Mesenchymal stem cell (in vitro differentiated cells and primary cell): ENCODE results near the gene HOXC9.

ENCODE experiments used
- DNase-seq: peaks from one replicate; pipeline ENCODE4 v3.0.0-alpha.2; 2013
- H2AFZ ChIP-seq: one replicate; pipeline ENCODE4 v1.6.1; 2013; ENCODE audit warnings: low read depth, mild to moderate bottlenecking, control low read depth, inconsistent platforms, low read length, moderate library complexity
- H2AK5ac ChIP-seq: 2 replicates; pipeline ENCODE4 v1.6.1; 2013; ENCODE audit warnings: low read length, moderate library complexity, mild to moderate bottlenecking, inconsistent platforms; ENCODE audit not compliant: severe bottlenecking
- H2BK120ac ChIP-seq: one replicate; pipeline ENCODE4 v1.6.1; 2013; ENCODE audit warnings: low read depth, mild to moderate bottlenecking, inconsistent platforms, low read length, moderate library complexity
- H2BK12ac ChIP-seq, 2 experiments: one replicate each; pipeline ENCODE4 v1.6.1; 2013; ENCODE audit warnings: inconsistent platforms in 2 of 2, low read length in 2 of 2, mild to moderate bottlenecking in 2 of 2, moderate library complexity in 2 of 2, control low read depth in 1 of 2
- H2BK15ac ChIP-seq: one replicate; pipeline ENCODE4 v1.6.1; 2013; ENCODE audit warnings: mild to moderate bottlenecking, low read depth, inconsistent platforms; ENCODE audit not compliant: poor library complexity, severe bottlenecking
- H2BK5ac ChIP-seq: 2 replicates; pipeline ENCODE4 v1.6.1; 2013; ENCODE audit warnings: low read depth, mild to moderate bottlenecking, low read length, control low read depth, inconsistent platforms; ENCODE audit not compliant: poor library complexity, severe bottlenecking
- H3K14ac ChIP-seq, 2 experiments: one replicate each; pipeline ENCODE4 v1.6.1; 2013; ENCODE audit warnings: inconsistent platforms in 2 of 2, low read length in 2 of 2, control low read depth in 1 of 2, mild to moderate bottlenecking in 1 of 2, moderate library complexity in 1 of 2
- H3K18ac ChIP-seq, 2 experiments: one replicate each; pipeline ENCODE4 v1.6.1; 2013; ENCODE audit warnings: inconsistent platforms in 2 of 2, low read length in 2 of 2, control low read depth in 1 of 2, low read depth in 1 of 2, mild to moderate bottlenecking in 1 of 2
- H3K23ac ChIP-seq, 2 experiments: one replicate each; pipeline ENCODE4 v1.6.1; 2013; ENCODE audit warnings: inconsistent platforms in 2 of 2, low read length in 2 of 2, mild to moderate bottlenecking in 2 of 2, moderate library complexity in 2 of 2, control low read depth in 1 of 2
- H3K27ac ChIP-seq: 2 replicates; pipeline ENCODE4 v1.5.1; 2013; ENCODE audit warnings: mild to moderate bottlenecking, moderate library complexity, low read length, control low read depth, inconsistent platforms; ENCODE audit not compliant: poor library complexity, severe bottlenecking
- H3K27me3 ChIP-seq, 2 experiments: 2 replicates each; pipeline versions ENCODE4 v1.6.1 to v1.7.0; 2013; ENCODE audit warnings: low read length in 2 of 2, mild to moderate bottlenecking in 2 of 2, moderate library complexity in 2 of 2, control low read depth in 1 of 2, inconsistent platforms in 1 of 2; ENCODE audit not compliant: control insufficient read depth in 1 of 2, insufficient read depth in 1 of 2
- H3K36me3 ChIP-seq, 2 experiments: 2 replicates each; pipeline versions ENCODE4 v1.6.1 to v1.7.0; 2013; ENCODE audit warnings: low read length in 2 of 2, control low read depth in 1 of 2, inconsistent platforms in 1 of 2, low read depth in 1 of 2, mild to moderate bottlenecking in 1 of 2; ENCODE audit not compliant: insufficient read depth in 2 of 2, control insufficient read depth in 1 of 2
- H3K4ac ChIP-seq, 2 experiments: one replicate each; pipeline ENCODE4 v1.6.1; 2013; ENCODE audit warnings: inconsistent platforms in 2 of 2, low read length in 2 of 2, mild to moderate bottlenecking in 2 of 2, moderate library complexity in 2 of 2, control low read depth in 1 of 2, low read depth in 1 of 2
- H3K4me1 ChIP-seq: 2 replicates; pipeline ENCODE4 v1.6.1; 2013; ENCODE audit warnings: low read depth, low read length, control low read depth; ENCODE audit not compliant: control insufficient read depth, insufficient read depth
- H3K4me2 ChIP-seq: 2 replicates; pipeline ENCODE4 v1.6.1; 2013; ENCODE audit warnings: low read length, mild to moderate bottlenecking, inconsistent platforms; ENCODE audit not compliant: poor library complexity, severe bottlenecking
- H3K4me3 ChIP-seq, 2 experiments: 2 replicates each; pipeline versions ENCODE4 v1.5.1 to v1.7.0; 2013; ENCODE audit warnings: low read length in 2 of 2, mild to moderate bottlenecking in 2 of 2, control low read depth in 1 of 2, low read depth in 1 of 2; ENCODE audit not compliant: insufficient read depth in 1 of 2
- H3K79me1 ChIP-seq: replicated peaks from 2 replicates; pipeline ENCODE4 v1.6.1; 2013; ENCODE audit warnings: mild to moderate bottlenecking, control low read depth, low read length, inconsistent platforms; ENCODE audit not compliant: poor library complexity, severe bottlenecking
- H3K9ac ChIP-seq: 2 replicates; pipeline ENCODE4 v1.7.0; 2013; ENCODE audit warnings: mild to moderate bottlenecking, low read length, moderate library complexity
- H3K9me3 ChIP-seq: 2 replicates; pipeline ENCODE4 v1.7.0; 2013; ENCODE audit warnings: mild to moderate bottlenecking, low read length; ENCODE audit not compliant: control insufficient read depth
- H4K8ac ChIP-seq: one replicate; pipeline ENCODE4 v1.6.1; 2013; ENCODE audit warnings: inconsistent platforms, mild to moderate bottlenecking, low read length, moderate library complexity
- H4K91ac ChIP-seq: one replicate; pipeline ENCODE4 v1.6.1; 2013; ENCODE audit warnings: mild to moderate bottlenecking, low read length, inconsistent platforms
- WGBS: methylation state at CpG from one replicate; pipeline ENCODE4 v1.1.7; 2013; ENCODE audit warnings: mixed read lengths; 5-methylcytosine and 5-hydroxymethylcytosine counted together

HOXC9 gene

DNA sequence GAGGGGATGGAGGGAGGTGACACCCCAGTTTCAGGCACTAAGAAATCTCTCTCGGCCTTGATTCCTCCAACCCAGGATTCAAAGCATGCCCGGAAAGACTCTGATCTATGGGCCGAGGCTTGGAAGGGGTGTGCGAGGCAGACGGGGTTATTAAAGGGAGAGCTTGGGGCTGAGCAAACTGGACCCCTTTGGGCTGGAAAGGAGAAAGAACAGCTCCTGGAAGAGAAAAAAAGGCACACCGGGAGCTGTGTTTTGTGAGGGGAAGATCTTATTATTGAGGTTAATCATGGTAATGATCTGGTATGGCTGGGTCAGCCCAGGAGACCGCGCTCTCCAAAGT lies 48.0 kb downstream of the HOXC9 start:
- H3K9ac ChIP-seq, result no peak overlapping the region
- no peak overlapping the region for H3K4ac ChIP-seq
- H3K27ac ChIP-seq, result no peak overlapping the region
- peaks cover 53% of the 10 kb centered on the region for H3K79me1 ChIP-seq
- H3K4me3 ChIP-seq, result no peak overlapping the region
- H3K4me1 ChIP-seq, result peaks cover 13% of the 10 kb centered on the region
- no peak overlapping the region for H2AK5ac ChIP-seq
- H2BK15ac ChIP-seq, result no peak overlapping the region
- no peak overlapping the region for H4K91ac ChIP-seq
- H3K27me3 ChIP-seq, result peaks cover 0 to 54% of the 10 kb centered on the region in 2 experiments
- no peak overlapping the region for H2BK12ac ChIP-seq
- H4K8ac ChIP-seq, result no peak overlapping the region
- H3K9me3 ChIP-seq, result no peaks in the 10 kb centered on the region
- peaks cover 5 to 14% of the 10 kb centered on the region in 2 experiments for H3K36me3 ChIP-seq
- no peak overlapping the region for H2BK5ac ChIP-seq
- no peak overlapping the region for H3K4me2 ChIP-seq
- no peak overlapping the region for H3K18ac ChIP-seq
- no peak overlapping the region for H2BK120ac ChIP-seq
- no peak overlapping the region for H3K14ac ChIP-seq
- WGBS, result 74% methylated on average over 8 of the region's 8 CpGs
- DNase-seq, result no peak
- no peak overlapping the region for H2AFZ ChIP-seq
- H3K23ac ChIP-seq, result no peak overlapping the region

DNA sequence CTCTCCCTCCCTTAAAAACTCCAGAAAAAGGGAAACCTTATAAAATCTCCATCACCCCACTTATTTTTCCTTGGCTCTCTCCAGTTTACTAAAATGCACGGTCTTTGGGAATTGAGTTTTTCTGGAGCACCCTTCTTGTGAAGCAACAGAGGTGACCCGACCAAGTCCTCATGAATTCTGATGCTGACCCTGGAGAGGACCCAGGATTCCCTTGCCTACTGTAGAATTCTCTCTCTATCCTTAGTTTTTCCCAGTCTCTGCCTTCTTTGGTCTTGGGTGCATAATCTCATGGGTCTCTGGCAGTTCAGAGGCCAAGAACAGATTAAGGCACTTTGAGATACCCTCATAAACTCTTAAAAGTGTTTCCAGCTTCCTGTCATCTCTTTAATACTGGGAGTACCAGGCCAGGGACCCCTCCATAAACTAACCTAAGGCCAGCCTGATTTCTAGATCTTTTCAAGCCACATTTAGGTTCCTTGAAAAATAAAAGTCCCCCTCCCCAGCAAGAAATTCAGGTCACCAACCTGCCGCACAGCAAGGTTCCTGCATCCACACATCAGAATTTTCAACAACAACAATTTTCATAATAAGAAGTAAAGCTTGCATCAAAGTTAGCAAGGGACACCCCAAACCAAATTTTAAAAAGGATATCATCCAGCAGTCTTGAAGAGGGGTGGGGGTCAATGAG lies 48.6 kb downstream of the HOXC9 start:
- H3K27ac ChIP-seq, result no peak overlapping the region
- H2AFZ ChIP-seq, result no peak overlapping the region
- H2BK120ac ChIP-seq, result no peak overlapping the region
- no peak overlapping the region for H3K14ac ChIP-seq
- no peak overlapping the region for H3K4ac ChIP-seq
- H2BK15ac ChIP-seq, result no peak overlapping the region
- no peak overlapping the region for H2BK5ac ChIP-seq
- WGBS, result 72% methylated on average over 3 of the region's 3 CpGs
- no peak overlapping the region for H3K23ac ChIP-seq
- H4K8ac ChIP-seq, result no peak overlapping the region
- no peak overlapping the region for H4K91ac ChIP-seq
- H3K4me2 ChIP-seq, result no peak overlapping the region
- no peak overlapping the region for H3K9ac ChIP-seq
- H3K9me3 ChIP-seq, result no peaks in the 10 kb centered on the region
- peaks cover 7 to 20% of the 10 kb centered on the region in 2 experiments for H3K36me3 ChIP-seq
- H3K27me3 ChIP-seq, result peaks cover 0 to 54% of the 10 kb centered on the region in 2 experiments
- no peak overlapping the region for H2BK12ac ChIP-seq
- peaks cover 58% of the 10 kb centered on the region for H3K79me1 ChIP-seq
- no peak for DNase-seq
- H3K4me1 ChIP-seq, result peaks cover 14% of the 10 kb centered on the region
- no peak overlapping the region for H3K18ac ChIP-seq
- H3K4me3 ChIP-seq, result no peak overlapping the region
- H2AK5ac ChIP-seq, result no peak overlapping the region

DNA sequence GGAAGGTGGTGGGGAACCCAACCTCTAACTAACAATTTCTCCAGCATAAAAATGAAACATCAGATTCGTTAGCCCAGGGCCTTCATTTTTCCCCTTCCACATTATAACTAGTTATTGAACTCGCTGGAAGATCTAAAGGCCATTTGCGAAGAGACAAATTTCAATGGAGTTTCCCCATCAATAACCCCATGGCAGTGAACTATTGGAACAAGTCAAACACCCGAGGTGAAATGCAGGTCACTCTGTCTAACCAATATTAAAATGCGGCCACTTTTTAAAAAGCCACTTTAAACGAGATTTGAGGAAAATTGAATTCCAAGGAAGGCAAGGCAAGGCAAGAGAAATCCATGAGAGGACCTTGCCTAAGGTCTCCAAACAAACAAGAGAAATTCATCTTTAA lies 49.1 kb downstream of the HOXC9 start:
- H3K14ac ChIP-seq, result no peak overlapping the region
- H3K9me3 ChIP-seq, result no peaks in the 10 kb centered on the region
- H2AK5ac ChIP-seq, result no peak overlapping the region
- no peak overlapping the region for H2BK5ac ChIP-seq
- H2BK15ac ChIP-seq, result no peak overlapping the region
- H3K4me3 ChIP-seq, result no peak overlapping the region
- no peak overlapping the region for H3K4ac ChIP-seq
- no peak overlapping the region for H3K18ac ChIP-seq
- peaks cover 55% of the 10 kb centered on the region for H3K79me1 ChIP-seq
- H2BK12ac ChIP-seq, result no peak overlapping the region
- H3K4me1 ChIP-seq, result peaks cover 14% of the 10 kb centered on the region
- no peak overlapping the region for H4K8ac ChIP-seq
- H3K36me3 ChIP-seq, result peaks cover 12 to 26% of the 10 kb centered on the region in 2 experiments
- no peak overlapping the region for H3K23ac ChIP-seq
- H3K4me2 ChIP-seq, result no peak overlapping the region
- peaks cover 0 to 54% of the 10 kb centered on the region in 2 experiments for H3K27me3 ChIP-seq
- peak overlapping the region; percentile 86 for H3K9ac ChIP-seq
- H2BK120ac ChIP-seq, result no peak overlapping the region
- H3K27ac ChIP-seq, result no peak overlapping the region
- WGBS, result 65% methylated on average over 6 of the region's 6 CpGs
- no peak overlapping the region for H4K91ac ChIP-seq
- DNase-seq, result no peak
- no peak overlapping the region for H2AFZ ChIP-seq

DNA sequence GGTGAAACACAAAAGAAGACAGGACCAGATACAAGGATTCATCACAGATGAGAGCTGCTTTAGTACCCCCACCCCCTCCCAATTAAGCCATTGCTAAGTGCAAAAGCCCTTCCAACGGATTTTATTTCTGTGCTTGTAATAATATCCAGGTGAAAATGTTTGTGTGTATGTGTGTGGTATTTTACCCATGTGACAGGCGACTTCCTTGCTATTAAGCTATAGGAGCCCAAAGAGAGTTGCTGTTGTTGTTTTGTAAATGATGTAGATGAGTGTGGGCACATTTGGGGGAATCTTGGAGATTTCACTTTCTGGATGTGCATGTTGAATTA lies 50.5 kb downstream of the HOXC9 start:
- H3K79me1 ChIP-seq, result peaks cover 51% of the 10 kb centered on the region
- no peak overlapping the region for H3K4me2 ChIP-seq
- H3K27me3 ChIP-seq, result peaks cover 0 to 46% of the 10 kb centered on the region in 2 experiments
- WGBS, result 48% methylated on average over 2 of the region's 2 CpGs
- H3K9ac ChIP-seq, result peak overlapping the region; percentile 86
- no peak overlapping the region for H2BK15ac ChIP-seq
- no peak overlapping the region for H3K4ac ChIP-seq
- no peak overlapping the region for H3K23ac ChIP-seq
- H3K27ac ChIP-seq, result no peak overlapping the region
- no peak overlapping the region for H4K91ac ChIP-seq
- DNase-seq, result no peak
- H4K8ac ChIP-seq, result no peak overlapping the region
- H3K4me3 ChIP-seq, result peak overlapping the region in 1 of 2 experiments; percentile 71
- H3K4me1 ChIP-seq, result peaks cover 14% of the 10 kb centered on the region
- peaks cover 21 to 35% of the 10 kb centered on the region in 2 experiments for H3K36me3 ChIP-seq
- no peak overlapping the region for H2AK5ac ChIP-seq
- no peaks in the 10 kb centered on the region for H3K9me3 ChIP-seq
- no peak overlapping the region for H2BK120ac ChIP-seq
- no peak overlapping the region for H3K18ac ChIP-seq
- no peak overlapping the region for H2AFZ ChIP-seq
- no peak overlapping the region for H2BK12ac ChIP-seq
- no peak overlapping the region for H3K14ac ChIP-seq
- no peak overlapping the region for H2BK5ac ChIP-seq
